Measurements from ENCODE around the gene GNAI2. TPM values are rescaled to one million over a fixed set of nuclear protein-coding genes. Genes with fewer than 3 reads are reported as not detected.

GNAI2 gene
- polyA plus RNA-seq, 3 donors, result 914 to 1,492 (median 1,165) TPM

GRCh38 chr3:50229490-50229889 lies 6.5 kb upstream of the GNAI2 start:
- Mint-ChIP-seq H3K27ac (peak overlapping the region; percentile 81 to 95 (median 93)), H3K27me3 (ENCODE audit: low read depth in 3 of 3) (peaks cover 14 to 21% (median 19%) of the 10 kb centered on the region in 3 donors), H3K9me3 (peaks cover 0 to 2% (median 0%) of the 10 kb centered on the region in 7 donors), H3K36me3 (no peaks in the 10 kb centered on the region), H3K4me3 (no peak overlapping the region), H3K4me1 (peaks cover 79% of the 10 kb centered on the region)
- H3K27ac ChIP-seq (ENCODE audit: low read depth in 1 of 2, low read length in 2 of 2), result peak overlapping the region; percentile 55 to 88
- H3K27me3 ChIP-seq (ENCODE audit: control insufficient read depth in 2 of 2, insufficient read depth in 2 of 2, low read length in 2 of 2), result peaks cover 0 to 8% of the 10 kb centered on the region in 2 donors
- H3K4me1 ChIP-seq (ENCODE audit: control insufficient read depth in 1 of 2, insufficient read depth in 2 of 2, low read length in 2 of 2), result peaks cover 82 to 86% of the 10 kb centered on the region in 2 donors
- peaks cover 70% of the 10 kb centered on the region for H3K79me2 ChIP-seq (ENCODE audit: insufficient read depth, low read length)
- H3K36me3 ChIP-seq (replicated peaks in 1 of 2; ENCODE audit: control insufficient read depth in 1 of 2, insufficient read depth in 2 of 2, low read length in 2 of 2), result no peaks in the 10 kb centered on the region
- DNase-seq, result no peak
- TF ChIP-seq, protein P1, sequence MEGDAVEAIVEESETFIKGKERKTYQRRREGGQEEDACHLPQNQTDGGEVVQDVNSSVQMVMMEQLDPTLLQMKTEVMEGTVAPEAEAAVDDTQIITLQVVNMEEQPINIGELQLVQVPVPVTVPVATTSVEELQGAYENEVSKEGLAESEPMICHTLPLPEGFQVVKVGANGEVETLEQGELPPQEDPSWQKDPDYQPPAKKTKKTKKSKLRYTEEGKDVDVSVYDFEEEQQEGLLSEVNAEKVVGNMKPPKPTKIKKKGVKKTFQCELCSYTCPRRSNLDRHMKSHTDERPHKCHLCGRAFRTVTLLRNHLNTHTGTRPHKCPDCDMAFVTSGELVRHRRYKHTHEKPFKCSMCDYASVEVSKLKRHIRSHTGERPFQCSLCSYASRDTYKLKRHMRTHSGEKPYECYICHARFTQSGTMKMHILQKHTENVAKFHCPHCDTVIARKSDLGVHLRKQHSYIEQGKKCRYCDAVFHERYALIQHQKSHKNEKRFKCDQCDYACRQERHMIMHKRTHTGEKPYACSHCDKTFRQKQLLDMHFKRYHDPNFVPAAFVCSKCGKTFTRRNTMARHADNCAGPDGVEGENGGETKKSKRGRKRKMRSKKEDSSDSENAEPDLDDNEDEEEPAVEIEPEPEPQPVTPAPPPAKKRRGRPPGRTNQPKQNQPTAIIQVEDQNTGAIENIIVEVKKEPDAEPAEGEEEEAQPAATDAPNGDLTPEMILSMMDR (IDR thresholded peaks at IDR 0.05), result no peak
- no peaks in the 10 kb centered on the region for H4K20me1 ChIP-seq (ENCODE audit: insufficient read depth, low read length)
- peak overlapping the region; percentile 72 for H2AFZ ChIP-seq (ENCODE audit: insufficient read depth, low read depth, low read length, poor library complexity, severe bottlenecking)
- intact Hi-C loops (cut with micrococcal nuclease), result loop anchor here in 1 of 2 donors (10.0 kb wide), 1 partner anchor 1185 kb away; no protein-coding TSS in a partner anchor
- WGBS (ENCODE audit: insufficient coverage), result 100% methylated on average over 2 of the region's 3 CpGs
- peak overlapping the region; percentile 78 for H3K4me2 ChIP-seq (replicated peaks; ENCODE audit: extremely low read depth, low read length, poor library complexity, severe bottlenecking)
- H3K9ac ChIP-seq (ENCODE audit: insufficient read depth, low read length, poor library complexity, severe bottlenecking), result peak overlapping the region; percentile 44
- no peaks in the 10 kb centered on the region for H3K9me3 ChIP-seq (replicated peaks in 1 of 2; ENCODE audit: control insufficient read depth in 1 of 2, insufficient read depth in 1 of 2, low read length in 2 of 2)
- peak overlapping the region in 1 of 3 experiments; percentile 71 for H3K4me3 ChIP-seq (replicated peaks in 1 of 3; ENCODE audit: low read depth in 2 of 3, low read length in 3 of 3)

DNA sequence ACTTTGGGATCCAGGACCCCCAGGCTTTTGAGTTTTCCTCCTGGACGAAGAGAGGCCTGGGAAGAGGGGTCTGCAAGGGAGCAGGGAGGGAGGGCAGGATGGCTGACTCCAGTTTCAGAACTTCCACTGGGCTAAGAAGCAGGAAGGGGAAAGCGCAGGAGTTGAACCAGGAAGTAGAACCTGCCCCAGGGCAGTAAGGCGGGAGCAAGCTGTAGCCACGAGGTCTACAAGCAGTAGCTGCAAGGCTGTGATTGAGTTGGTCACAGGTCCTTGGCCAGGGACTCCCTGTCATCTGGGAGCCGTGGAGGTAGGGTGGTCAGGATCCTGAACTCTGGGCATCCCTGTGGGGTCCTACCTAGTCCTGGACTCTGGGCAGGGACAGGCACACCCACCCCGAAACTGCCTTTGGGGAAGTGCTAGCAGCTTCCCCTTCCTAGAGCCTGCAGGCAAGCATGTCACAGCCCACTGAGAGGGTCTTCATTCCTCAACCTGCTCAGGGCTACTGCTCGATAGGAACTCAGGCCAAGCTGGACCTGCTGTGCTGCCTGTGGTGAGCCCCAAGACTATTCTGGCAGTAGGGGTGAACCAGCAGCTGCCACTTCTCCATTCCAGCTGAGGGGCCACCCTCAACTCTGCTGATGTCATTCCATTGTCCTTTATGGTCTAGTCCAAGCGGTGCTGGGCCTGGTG lies 5.8 kb upstream of the GNAI2 start:
- Mint-ChIP-seq H3K4me3 (peak overlapping the region; percentile 51 to 78), H3K9me3 (peaks cover 0 to 2% (median 0%) of the 10 kb centered on the region in 7 donors), H3K27ac (peak overlapping the region; percentile 81 to 95 (median 93)), H3K27me3 (ENCODE audit: low read depth in 3 of 3) (peaks cover 12 to 15% (median 14%) of the 10 kb centered on the region in 3 donors), H3K36me3 (no peaks in the 10 kb centered on the region), H3K4me1 (peaks cover 86% of the 10 kb centered on the region)
- Histone ChIP-seq H3K4me3 (replicated peaks in 1 of 3; ENCODE audit: low read depth in 2 of 3, low read length in 3 of 3) (peak overlapping the region in 2 of 3 experiments; percentile 12 to 71), H3K9me3 (replicated peaks in 1 of 2; ENCODE audit: control insufficient read depth in 1 of 2, insufficient read depth in 1 of 2, low read length in 2 of 2) (no peaks in the 10 kb centered on the region), H3K27me3 (ENCODE audit: control insufficient read depth in 2 of 2, insufficient read depth in 2 of 2, low read length in 2 of 2) (peaks cover 0 to 8% of the 10 kb centered on the region in 2 donors), H3K36me3 (replicated peaks in 1 of 2; ENCODE audit: control insufficient read depth in 1 of 2, insufficient read depth in 2 of 2, low read length in 2 of 2) (no peaks in the 10 kb centered on the region), H3K4me2 (replicated peaks; ENCODE audit: extremely low read depth, low read length, poor library complexity, severe bottlenecking) (peak overlapping the region; percentile 78), H3K79me2 (ENCODE audit: insufficient read depth, low read length) (peaks cover 77% of the 10 kb centered on the region), H3K4me1 (ENCODE audit: control insufficient read depth in 1 of 2, insufficient read depth in 2 of 2, low read length in 2 of 2) (peaks cover 90 to 94% of the 10 kb centered on the region in 2 donors), H4K20me1 (ENCODE audit: insufficient read depth, low read length) (no peaks in the 10 kb centered on the region), H3K27ac (ENCODE audit: low read depth in 1 of 2, low read length in 2 of 2) (peak overlapping the region; percentile 55 to 88), H2AFZ (ENCODE audit: insufficient read depth, low read depth, low read length, poor library complexity, severe bottlenecking) (peak overlapping the region; percentile 72), H3K9ac (ENCODE audit: insufficient read depth, low read length, poor library complexity, severe bottlenecking) (peak overlapping the region; percentile 44)
- intact Hi-C loops (cut with micrococcal nuclease), result no loop called here
- WGBS (ENCODE audit: insufficient coverage), result 23% methylated on average over 6 of the region's 8 CpGs
- peak in 2 of 3 donors; percentile 61 to 63 for DNase-seq
- TF ChIP-seq, protein P1 (IDR thresholded peaks at IDR 0.05), result no peak
